ENCODE measurements around the gene MS4A7. TPM values are rescaled to one million over a fixed set of nuclear protein-coding genes. Genes with fewer than 3 reads are reported as not detected.

Gene MS4A7
- total and polyA plus RNA-seq, 2 experiments from 2014 or later: not detected

DNA sequence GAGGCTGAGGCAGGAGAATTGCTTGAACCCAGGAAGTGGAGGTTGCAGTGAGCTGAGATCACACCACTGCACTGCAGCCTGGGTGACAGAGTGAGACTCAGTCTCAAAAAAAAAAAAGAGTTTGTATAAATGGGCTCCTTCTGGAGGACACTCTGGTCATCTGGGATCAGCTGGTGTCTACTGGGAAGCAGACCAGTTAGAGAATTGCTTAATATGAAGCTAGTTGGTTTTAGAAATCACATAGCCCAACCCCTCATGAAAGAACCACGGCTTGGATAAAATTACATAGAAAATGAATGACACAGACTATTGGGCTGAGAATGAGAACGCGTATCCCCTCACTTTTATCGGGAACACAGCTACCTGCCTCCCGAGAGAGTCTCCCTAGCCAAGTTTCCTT is 14.7 kb downstream of the MS4A7 start:
- Histone ChIP-seq H3K36me3 (ENCODE audit: low read depth) (no peaks in the 10 kb centered on the region), H3K9ac (no peak overlapping the region), H2AFZ (no peak overlapping the region), H3K27ac (no peak overlapping the region), H3K9me2 (ENCODE audit: insufficient read depth) (no peaks in the 10 kb centered on the region), H4K20me1 (ENCODE audit: insufficient read depth) (no peaks in the 10 kb centered on the region), H3K4me1 (ENCODE audit: insufficient read depth) (no peaks in the 10 kb centered on the region), H3K27me3 (replicated peaks; ENCODE audit: insufficient read depth) (no peaks in the 10 kb centered on the region), H3K9me3 (ENCODE audit: low read depth) (no peaks in the 10 kb centered on the region), H3K4me2 (ENCODE audit: unreplicated experiment) (no peak overlapping the region), H3K79me2 (ENCODE audit: insufficient read depth) (no peaks in the 10 kb centered on the region), H3F3A (ENCODE audit: insufficient read depth) (no peaks in the 10 kb centered on the region), H3K4me3 (no peak overlapping the region)
- 41 to 49% methylated on average over 5 of the region's 5 CpGs for WGBS, 2 experiments (ENCODE audit: low coverage in 1 of 2, low lambda C conversion rate in 2 of 2, missing lambda C conversion rate in 2 of 2)
- no peak for TF ChIP-seq EZH2phosphoT487 (IDR thresholded peaks at IDR 0.05; ENCODE audit: insufficient read depth, low read depth)
- TF ChIP-seq EZH2 (IDR thresholded peaks at IDR 0.05; ENCODE audit: insufficient read depth, poor library complexity, severe bottlenecking): no peak
- in situ Hi-C loops (cut with MboI): no loop called here
- DNase-seq: no peak

DNA sequence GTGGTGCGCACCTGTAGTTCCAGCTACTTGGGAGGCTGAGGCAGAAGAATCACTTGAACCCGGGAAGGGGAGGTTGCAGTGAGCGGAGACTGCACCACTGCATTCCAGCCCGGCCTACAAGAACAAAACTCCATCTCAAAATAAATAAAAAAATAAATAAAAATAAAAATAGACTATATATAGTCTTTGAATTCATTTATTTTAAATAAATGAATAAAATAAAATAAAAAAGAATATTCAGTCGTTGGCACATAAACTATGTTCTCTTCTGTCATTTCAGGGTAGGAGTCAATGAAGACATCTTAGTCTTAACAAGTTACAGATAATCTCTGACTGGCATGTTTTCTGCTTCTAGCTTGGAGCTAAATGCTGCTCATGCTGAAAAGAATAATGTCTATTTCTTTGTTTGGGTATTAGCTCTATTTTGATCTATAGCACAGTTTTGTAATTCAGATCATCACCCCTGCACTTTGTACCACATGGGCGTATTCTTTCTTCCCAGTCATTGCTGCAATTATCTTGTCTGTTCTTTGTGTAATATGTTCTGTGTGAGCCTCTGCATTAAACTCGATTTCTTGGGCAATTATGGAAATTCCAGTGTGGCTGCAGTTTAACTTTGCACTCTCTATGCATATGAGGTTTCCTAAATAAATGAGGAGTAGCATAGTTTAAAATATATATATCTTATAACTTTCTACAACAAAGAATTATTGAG is 16.5 kb downstream of the MS4A7 start:
- Histone ChIP-seq H2AFZ (no peak overlapping the region), H3K9me3 (ENCODE audit: low read depth) (no peaks in the 10 kb centered on the region), H3K4me2 (ENCODE audit: unreplicated experiment) (no peak overlapping the region), H3K36me3 (ENCODE audit: low read depth) (no peaks in the 10 kb centered on the region), H3K4me1 (ENCODE audit: insufficient read depth) (no peaks in the 10 kb centered on the region), H3F3A (ENCODE audit: insufficient read depth) (no peaks in the 10 kb centered on the region), H3K9ac (no peak overlapping the region), H3K79me2 (ENCODE audit: insufficient read depth) (no peaks in the 10 kb centered on the region), H3K4me3 (no peak overlapping the region), H3K27me3 (replicated peaks; ENCODE audit: insufficient read depth) (no peaks in the 10 kb centered on the region), H4K20me1 (ENCODE audit: insufficient read depth) (no peaks in the 10 kb centered on the region), H3K9me2 (ENCODE audit: insufficient read depth) (no peaks in the 10 kb centered on the region), H3K27ac (no peak overlapping the region)
- in situ Hi-C loops (cut with MboI): no loop called here
- TF ChIP-seq EZH2phosphoT487 (IDR thresholded peaks at IDR 0.05; ENCODE audit: insufficient read depth, low read depth) (no peak), EZH2 (IDR thresholded peaks at IDR 0.05; ENCODE audit: insufficient read depth, poor library complexity, severe bottlenecking) (no peak)
- no peak for DNase-seq
- WGBS, 2 experiments (ENCODE audit: low coverage in 1 of 2, low lambda C conversion rate in 2 of 2, missing lambda C conversion rate in 2 of 2): 24 to 30% methylated on average over 7 of the region's 7 CpGs

GRCh38 chr11:60396382-60396781 is 18.1 kb downstream of the MS4A7 start, which contains the start of gene MS4A14:
MS4A14 (plus strand) TSS chr11:60396459; CDS start chr11:60396579, 120 bp downstream.
- in situ Hi-C loops (cut with MboI): no loop called here

GRCh38 chr11:60396799-60397198 is 18.5 kb downstream of the MS4A7 start:
- 0 to 8% methylated on average over 1 of the region's 1 CpG for WGBS, 2 experiments (ENCODE audit: low coverage in 1 of 2, low lambda C conversion rate in 2 of 2, missing lambda C conversion rate in 2 of 2)
- H3F3A ChIP-seq (ENCODE audit: insufficient read depth): no peaks in the 10 kb centered on the region
- TF ChIP-seq EZH2 (IDR thresholded peaks at IDR 0.05; ENCODE audit: insufficient read depth, poor library complexity, severe bottlenecking) (no peak), EZH2phosphoT487 (IDR thresholded peaks at IDR 0.05; ENCODE audit: insufficient read depth, low read depth) (no peak)

More at GRCh38 chr11:60396382-60396781, 18.1 kb downstream of the MS4A7 start, which contains the start of gene MS4A14:
- Histone ChIP-seq H3K9ac (no peak within 1 kb of the TSS), H3F3A (ENCODE audit: insufficient read depth) (no peaks in the 10 kb centered on the region), H4K20me1 (ENCODE audit: insufficient read depth) (no peaks in the 10 kb centered on the region), H2AFZ (no peak within 1 kb of the TSS), H3K4me1 (ENCODE audit: insufficient read depth) (no peaks in the 10 kb centered on the region), H3K4me3 (no peak within 1 kb of the TSS), H3K27ac (no peak within 1 kb of the TSS), H3K36me3 (ENCODE audit: low read depth) (no peaks in the 10 kb centered on the region), H3K79me2 (ENCODE audit: insufficient read depth) (no peaks in the 10 kb centered on the region), H3K4me2 (ENCODE audit: unreplicated experiment) (no peak within 1 kb of the TSS), H3K27me3 (replicated peaks; ENCODE audit: insufficient read depth) (no peaks in the 10 kb centered on the region), H3K9me3 (ENCODE audit: low read depth) (no peaks in the 10 kb centered on the region), H3K9me2 (ENCODE audit: insufficient read depth) (no peaks in the 10 kb centered on the region)
- TF ChIP-seq EZH2 (IDR thresholded peaks at IDR 0.05; ENCODE audit: insufficient read depth, poor library complexity, severe bottlenecking): no peak
- no peak for TF ChIP-seq EZH2phosphoT487 (IDR thresholded peaks at IDR 0.05; ENCODE audit: insufficient read depth, low read depth)
- 5 to 13% methylated on average over 3 of the region's 3 CpGs for whole genome bisulfite sequencing, 2 experiments (ENCODE audit: low coverage in 1 of 2, low lambda C conversion rate in 2 of 2, missing lambda C conversion rate in 2 of 2)
- no peak for DNase-seq

More at GRCh38 chr11:60396799-60397198, 18.5 kb downstream of the MS4A7 start:
- no peaks in the 10 kb centered on the region for H3K79me2 ChIP-seq (ENCODE audit: insufficient read depth)
- no peak overlapping the region for H3K4me2 ChIP-seq (ENCODE audit: unreplicated experiment)
- no peak overlapping the region for H2AFZ ChIP-seq
- H3K9me3 ChIP-seq (ENCODE audit: low read depth): no peaks in the 10 kb centered on the region
- H3K4me3 ChIP-seq: no peak overlapping the region
- H3K36me3 ChIP-seq (ENCODE audit: low read depth): no peaks in the 10 kb centered on the region
- H3K9ac ChIP-seq: no peak overlapping the region
- in situ Hi-C loops (cut with MboI): no loop called here
- no peaks in the 10 kb centered on the region for H3K27me3 ChIP-seq (replicated peaks; ENCODE audit: insufficient read depth)
- no peaks in the 10 kb centered on the region for H3K9me2 ChIP-seq (ENCODE audit: insufficient read depth)
- DNase-seq: no peak
- no peaks in the 10 kb centered on the region for H4K20me1 ChIP-seq (ENCODE audit: insufficient read depth)
- no peak overlapping the region for H3K27ac ChIP-seq
- no peaks in the 10 kb centered on the region for H3K4me1 ChIP-seq (ENCODE audit: insufficient read depth)

All from GM23248 (cell line).